Measurements from ENCODE around the gene RND2. TPM values are rescaled to one million over a fixed set of nuclear protein-coding genes. Genes with fewer than 3 reads are reported as not detected.
"Not testable (repeated sequence)": the region's sequence is repeated elsewhere in the genome, so short reads cannot be mapped to it uniquely, and the experiment has no call there.

The RND2 gene
- 1.5 TPM for total RNA-seq
- long read RNA-seq = 0 reads

GRCh38 chr17:43024407-43025289, at the start of gene RND2:
RND2 (plus strand) TSS chr17:43025231; CDS start chr17:43025348, 117 bp downstream.
- ATAC-seq = peak; percentile 73
- intact Hi-C loops (cut with DNase I) = loop anchor here (2.0 to 10.0 kb wide), 2 partner anchors 146 to 310 kb away; partner anchors contain the start of gene NBR1
- DNase-seq (ENCODE audit: missing footprints) = peak; percentile 90

- no peak for DNase-seq (ENCODE audit: missing footprints)
- intact Hi-C loops (cut with DNase I) = no loop called here
- ATAC-seq = no peak
These were observed 49.8 kb upstream of the RND2 start for GRCh38 chr17:42975265-42975664.

- DNase-seq (ENCODE audit: missing footprints); intact Hi-C loops (cut with DNase I): not testable (repeated sequence)
These were observed 49.3 kb upstream of the RND2 start for GRCh38 chr17:42975701-42976100.

GRCh38 chr17:42979511-42980273, 45.3 kb upstream of the RND2 start, which contains the start of gene PTGES3L:
PTGES3L (minus strand) TSS chr17:42980080; CDS start chr17:42980053, 27 bp downstream.
- peak; percentile 80 for ATAC-seq
- peak; percentile 80 for DNase-seq (ENCODE audit: missing footprints)
- intact Hi-C loops (cut with DNase I) = loop anchor here (1.0 kb wide), 1 partner anchor 19 kb away; the partner anchor contains the start of gene RPL27

More at GRCh38 chr17:42975701-42976100, 49.3 kb upstream of the RND2 start:
- not testable (repeated sequence) for ATAC-seq

- intact Hi-C loops (cut with DNase I) = loop anchor here (1.0 kb wide), 1 partner anchor 18 kb away; the partner anchor contains the start of gene RPL27
- ATAC-seq = peak; percentile 93
- peak; percentile 97 for DNase-seq (ENCODE audit: missing footprints)
These were observed 44.7 kb upstream of the RND2 start, which contains the start of gene RUNDC1 for GRCh38 chr17:42980274-42980765. RUNDC1 (plus strand) TSS chr17:42980565; CDS start chr17:42980577, 12 bp downstream.

- intact Hi-C loops (cut with DNase I) = loop anchor here (1.0 kb wide), 1 partner anchor 17 kb away; the partner anchor contains the start of gene RPL27
- ATAC-seq (peak; percentile 33), DNase-seq (ENCODE audit: missing footprints) (no peak)
These were observed 44.1 kb upstream of the RND2 start for GRCh38 chr17:42980766-42981397.

- DNase-seq (ENCODE audit: missing footprints) (no peak), ATAC-seq (no peak)
- intact Hi-C loops (cut with DNase I) = no loop called here
These were observed 42.8 kb upstream of the RND2 start for GRCh38 chr17:42982266-42982665.

- intact Hi-C loops (cut with DNase I) = no loop called here
- DNase-seq (ENCODE audit: missing footprints) = no peak
- no peak for ATAC-seq
These were observed 39.8 kb upstream of the RND2 start for GRCh38 chr17:42985225-42985624.

GRCh38 chr17:42989141-42989540, 35.9 kb upstream of the RND2 start:
- ATAC-seq (no peak), DNase-seq (ENCODE audit: missing footprints) (no peak)
- intact Hi-C loops (cut with DNase I) = no loop called here

- DNase-seq (ENCODE audit: missing footprints) = no peak
- no peak for ATAC-seq
- intact Hi-C loops (cut with DNase I) = no loop called here
These were observed 35.0 kb upstream of the RND2 start for GRCh38 chr17:42989726-42990652.

GRCh38 chr17:42991471-42991870, 33.6 kb upstream of the RND2 start:
- DNase-seq (ENCODE audit: missing footprints) (no peak), ATAC-seq (no peak)
- intact Hi-C loops (cut with DNase I) = no loop called here

GRCh38 chr17:42992872-42993271, 32.2 kb upstream of the RND2 start:
- intact Hi-C loops (cut with DNase I) = no loop called here
- ATAC-seq (no peak), DNase-seq (ENCODE audit: missing footprints) (no peak)

GRCh38 chr17:42993913-42994312, 31.1 kb upstream of the RND2 start:
- intact Hi-C loops (cut with DNase I); ATAC-seq; DNase-seq (ENCODE audit: missing footprints): not testable (repeated sequence)

GRCh38 chr17:42997390-42997983, 27.5 kb upstream of the RND2 start:
- ATAC-seq (no peak), DNase-seq (ENCODE audit: missing footprints) (no peak)
- intact Hi-C loops (cut with DNase I) = loop anchor here (5.0 kb wide), 1 partner anchor 155 kb away; the partner anchor contains the start of gene AOC2

GRCh38 chr17:42997984-42998938, 26.8 kb upstream of the RND2 start, which contains the start of gene RPL27:
RPL27 (plus strand) TSS chr17:42998419; CDS start chr17:42998751, 332 bp downstream.
- ATAC-seq (peak; percentile 98), DNase-seq (ENCODE audit: missing footprints) (peak; percentile 99)
- intact Hi-C loops (cut with DNase I) = loop anchor here (1.0 to 5.0 kb wide), 2 partner anchors 18 to 156 kb away; partner anchors contain the start of genes AOC2, PTGES3L and RUNDC1

All from Right ventricle myocardium inferior (tissue), 1 donor.